H9 (cell line): ENCODE results near the gene CCDC60. TPM values are rescaled to one million over a fixed set of nuclear protein-coding genes. Genes with fewer than 3 reads are reported as not detected.

ENCODE experiments used
- DNase-seq: peaks from one replicate; pipeline ENCODE4 v3.0.0-alpha.2; 2017
- H2AFZ ChIP-seq: one replicate; pipeline ENCODE4 v1.6.1; 2013; ENCODE audit warnings: mild to moderate bottlenecking, low read length, control low read depth, moderate library complexity
- H2AK5ac ChIP-seq: 2 replicates; pipeline ENCODE4 v1.6.1; 2013; ENCODE audit warnings: low read length, control low read depth, mixed read lengths; ENCODE audit not compliant: insufficient read length
- H2BK120ac ChIP-seq: one replicate; pipeline ENCODE4 v1.6.1; 2013; ENCODE audit warnings: low read depth, mild to moderate bottlenecking, low read length, control low read depth, inconsistent platforms; ENCODE audit not compliant: poor library complexity, severe bottlenecking
- H2BK12ac ChIP-seq: 2 replicates; pipeline ENCODE4 v1.6.1; 2013; ENCODE audit warnings: low read length, control low read depth, mixed read lengths, low read depth; ENCODE audit not compliant: insufficient read length
- H2BK15ac ChIP-seq: 2 replicates; pipeline ENCODE4 v1.6.1; 2013; ENCODE audit warnings: low read depth, low read length, control low read depth
- H2BK20ac ChIP-seq: one replicate; pipeline ENCODE4 v1.6.1; 2013; ENCODE audit warnings: low read depth, mild to moderate bottlenecking, low read length, control low read depth, inconsistent platforms; ENCODE audit not compliant: poor library complexity, severe bottlenecking
- H2BK5ac ChIP-seq: 2 replicates; pipeline ENCODE4 v1.6.1; 2013; ENCODE audit warnings: low read length, control low read depth, mixed read lengths; ENCODE audit not compliant: insufficient read length
- H3K14ac ChIP-seq: 2 replicates; pipeline ENCODE4 v1.6.1; 2013; ENCODE audit warnings: low read length, control low read depth; ENCODE audit not compliant: insufficient read depth
- H3K18ac ChIP-seq: 2 replicates; pipeline ENCODE4 v1.6.1; 2013; ENCODE audit warnings: low read depth, mild to moderate bottlenecking, mixed read lengths, low read length, control low read depth; ENCODE audit not compliant: insufficient read length
- H3K23ac ChIP-seq: 2 replicates; pipeline ENCODE4 v1.6.1; 2013; ENCODE audit warnings: low read length, control low read depth, mixed read lengths, low read depth; ENCODE audit not compliant: insufficient read length
- H3K23me2 ChIP-seq: 2 replicates; pipeline ENCODE4 v1.6.1; 2013; ENCODE audit warnings: low read depth, mild to moderate bottlenecking, mixed read lengths, low read length, control low read depth; ENCODE audit not compliant: insufficient read length, poor library complexity, severe bottlenecking
- H3K27ac ChIP-seq: 2 replicates; pipeline ENCODE4 v1.5.1; 2013; ENCODE audit warnings: low read length, control low read depth, mixed read lengths, low read depth; ENCODE audit not compliant: insufficient read length
- H3K27me3 ChIP-seq: 2 replicates; pipeline ENCODE4 v1.6.1; 2013; ENCODE audit warnings: low read length, control low read depth, inconsistent platforms; ENCODE audit not compliant: insufficient read depth
- H3K4ac ChIP-seq: 2 replicates; pipeline ENCODE4 v1.6.1; 2013; ENCODE audit warnings: low read depth, mild to moderate bottlenecking, control low read depth, inconsistent platforms, low read length, moderate library complexity
- H3K4me1 ChIP-seq: 2 replicates; pipeline ENCODE4 v1.6.1; 2013; ENCODE audit warnings: low read length, control low read depth, inconsistent platforms; ENCODE audit not compliant: insufficient read depth
- H3K4me2 ChIP-seq: 2 replicates; pipeline ENCODE4 v1.6.1; 2013; ENCODE audit warnings: low read length, control low read depth, mixed read lengths; ENCODE audit not compliant: insufficient read length, insufficient read depth
- H3K56ac ChIP-seq: 2 replicates; pipeline ENCODE4 v1.6.1; 2013; ENCODE audit warnings: low read depth, mild to moderate bottlenecking, mixed read lengths, low read length, control low read depth; ENCODE audit not compliant: insufficient read length
- H3K79me1 ChIP-seq: 2 replicates; pipeline ENCODE4 v1.6.1; 2013; ENCODE audit warnings: low read depth, mild to moderate bottlenecking, moderate library complexity, low read length, control low read depth, inconsistent platforms; ENCODE audit not compliant: insufficient read depth, poor library complexity, severe bottlenecking
- H3K79me2 ChIP-seq: 2 replicates; pipeline ENCODE4 v1.6.1; 2013; ENCODE audit warnings: low read length, control low read depth, inconsistent platforms; ENCODE audit not compliant: insufficient read depth
- H3K9ac ChIP-seq: 2 replicates; pipeline ENCODE4 v1.6.1; 2013; ENCODE audit warnings: low read length, control low read depth, mixed read lengths; ENCODE audit not compliant: insufficient read length; ENCODE audit errors: extremely low read depth
- H3K9me3 ChIP-seq: one replicate; pipeline ENCODE4 v1.6.1; 2013; ENCODE audit warnings: low read depth, low read length, inconsistent platforms; ENCODE audit not compliant: control insufficient read depth
- H3T11ph ChIP-seq: one replicate; pipeline ENCODE4 v1.6.1; 2013; ENCODE audit warnings: mild to moderate bottlenecking, low read length, control low read depth, inconsistent platforms
- H4K20me1 ChIP-seq: one replicate; pipeline ENCODE4 v1.6.1; 2013; ENCODE audit not compliant: control insufficient read depth, insufficient read length, insufficient read depth
- H4K5ac ChIP-seq: 2 replicates; pipeline ENCODE4 v1.6.1; 2013; ENCODE audit warnings: low read depth, mild to moderate bottlenecking, mixed read lengths, low read length, control low read depth; ENCODE audit not compliant: insufficient read length
- H4K8ac ChIP-seq: replicated peaks from 2 replicates; pipeline ENCODE4 v1.6.1; 2013; ENCODE audit warnings: low read length, control low read depth, mixed read lengths, low read depth; ENCODE audit not compliant: insufficient read length
- H4K91ac ChIP-seq: 2 replicates; pipeline ENCODE4 v1.6.1; 2013; ENCODE audit warnings: low read depth, mild to moderate bottlenecking, moderate library complexity, mixed read lengths, low read length, control low read depth; ENCODE audit not compliant: insufficient read length
- H3K27ac Mint-ChIP-seq, 3 experiments: 2 replicates in 2 of 3; 3 replicates in 1 of 3; pipeline ENCODE4 v1.8.0; 2020 to 2021; ENCODE audit warnings: mixed read lengths in 3 of 3, mild to moderate bottlenecking in 1 of 3, moderate library complexity in 1 of 3
- H3K27me3 Mint-ChIP-seq: 2 replicates; pipeline ENCODE4 v1.8.0; 2021; ENCODE audit warnings: low read depth, mild to moderate bottlenecking, moderate library complexity, mixed read lengths
- H3K36me3 Mint-ChIP-seq, 3 experiments: 2 replicates in 2 of 3; 3 replicates in 1 of 3; pipeline ENCODE4 v1.8.0; 2020 to 2021; ENCODE audit warnings: low read depth in 3 of 3, mixed read lengths in 3 of 3; ENCODE audit not compliant: insufficient read depth in 1 of 3
- H3K4me1 Mint-ChIP-seq, 2 experiments: 2 replicates each; pipeline ENCODE4 v1.8.0; 2020; ENCODE audit warnings: mixed read lengths in 2 of 2
- H3K4me3 Mint-ChIP-seq, 2 experiments: 2 replicates in 1 of 2; 3 replicates in 1 of 2; pipeline ENCODE4 v1.8.0; 2020 to 2021; ENCODE audit warnings: mild to moderate bottlenecking in 2 of 2, mixed read lengths in 2 of 2, moderate library complexity in 1 of 2
- H3K9me3 Mint-ChIP-seq, 2 experiments: 2 replicates in 1 of 2; 3 replicates in 1 of 2; pipeline ENCODE4 v1.8.0; 2020; ENCODE audit warnings: mild to moderate bottlenecking in 2 of 2, mixed read lengths in 2 of 2, moderate library complexity in 1 of 2
- WGBS: extraction: QIAGEN DNeasy Blood & Tissue Kit; methylation state at CpG from one replicate; pipeline ENCODE4 v1.1.7; 2013; ENCODE audit warnings: missing lambda C conversion rate, low lambda C conversion rate, mixed read lengths; ENCODE audit not compliant: insufficient read length; ENCODE audit errors: extremely low coverage; 5-methylcytosine and 5-hydroxymethylcytosine counted together
- total RNA-seq: library from RNA; stranded (reverse); gene quantifications from 2 replicates; pipeline ENCODE4 v1.2.1, GENCODE V29; 2021
- TF ChIP-seq, protein P1 (sequence below): fragments of 200-600 bp; sonication (generic); conservative IDR thresholded peaks from 3 replicates; pipeline ENCODE4 v1.8.0; 2021; ENCODE audit warnings: antibody characterized with exemption, mild to moderate bottlenecking

Gene CCDC60
- total RNA-seq, 1 experiment from 2014 or later, result 0.44 TPM

DNA sequence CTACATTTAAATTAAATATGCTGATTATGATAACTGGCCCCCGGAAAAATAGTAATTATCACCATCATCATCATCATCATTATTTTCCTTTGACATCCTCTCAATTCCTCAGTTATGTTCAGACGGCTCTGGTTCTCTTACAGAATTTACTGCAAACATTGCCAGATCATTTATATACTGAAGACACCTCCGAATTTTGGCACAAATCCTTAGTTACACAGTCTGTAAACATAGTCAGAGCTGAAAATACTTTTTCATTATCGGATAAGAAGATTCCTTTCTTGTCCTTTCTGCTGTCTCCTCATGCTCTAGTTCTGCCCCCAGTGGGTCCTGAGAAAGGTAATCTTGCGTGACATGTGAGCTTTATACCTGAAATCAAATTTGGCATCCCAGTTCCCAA lies 40.3 kb upstream of the CCDC60 start:
- Histone ChIP-seq H3K9me3 (no peaks in the 10 kb centered on the region), H3K27ac (no peak overlapping the region), H2BK12ac (no peak overlapping the region), H2BK20ac (no peak overlapping the region), H3K4me2 (no peak overlapping the region), H3K18ac (no peak overlapping the region), H2BK15ac (no peak overlapping the region), H4K91ac (no peak overlapping the region), H2AFZ (no peak overlapping the region), H3K23me2 (no peaks in the 10 kb centered on the region), H3T11ph (no peak overlapping the region), H2BK120ac (no peak overlapping the region), H3K79me1 (no peaks in the 10 kb centered on the region), H4K5ac (no peak overlapping the region), H3K4ac (no peak overlapping the region), H3K4me1 (no peaks in the 10 kb centered on the region), H3K27me3 (no peaks in the 10 kb centered on the region), H3K23ac (no peak overlapping the region), H4K20me1 (no peaks in the 10 kb centered on the region), H3K9ac (no peak overlapping the region), H3K56ac (no peak overlapping the region), H2BK5ac (no peak overlapping the region), H4K8ac (no peak overlapping the region), H2AK5ac (no peak overlapping the region), H3K79me2 (no peaks in the 10 kb centered on the region), H3K14ac (no peak overlapping the region)
- TF ChIP-seq, protein P1, sequence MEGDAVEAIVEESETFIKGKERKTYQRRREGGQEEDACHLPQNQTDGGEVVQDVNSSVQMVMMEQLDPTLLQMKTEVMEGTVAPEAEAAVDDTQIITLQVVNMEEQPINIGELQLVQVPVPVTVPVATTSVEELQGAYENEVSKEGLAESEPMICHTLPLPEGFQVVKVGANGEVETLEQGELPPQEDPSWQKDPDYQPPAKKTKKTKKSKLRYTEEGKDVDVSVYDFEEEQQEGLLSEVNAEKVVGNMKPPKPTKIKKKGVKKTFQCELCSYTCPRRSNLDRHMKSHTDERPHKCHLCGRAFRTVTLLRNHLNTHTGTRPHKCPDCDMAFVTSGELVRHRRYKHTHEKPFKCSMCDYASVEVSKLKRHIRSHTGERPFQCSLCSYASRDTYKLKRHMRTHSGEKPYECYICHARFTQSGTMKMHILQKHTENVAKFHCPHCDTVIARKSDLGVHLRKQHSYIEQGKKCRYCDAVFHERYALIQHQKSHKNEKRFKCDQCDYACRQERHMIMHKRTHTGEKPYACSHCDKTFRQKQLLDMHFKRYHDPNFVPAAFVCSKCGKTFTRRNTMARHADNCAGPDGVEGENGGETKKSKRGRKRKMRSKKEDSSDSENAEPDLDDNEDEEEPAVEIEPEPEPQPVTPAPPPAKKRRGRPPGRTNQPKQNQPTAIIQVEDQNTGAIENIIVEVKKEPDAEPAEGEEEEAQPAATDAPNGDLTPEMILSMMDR, result no peak
- no peaks in the 10 kb centered on the region for H3K36me3 Mint-ChIP-seq
- H3K27me3 Mint-ChIP-seq, result peaks cover 6% of the 10 kb centered on the region
- H3K9me3 Mint-ChIP-seq, result no peaks in the 10 kb centered on the region
- no peaks in the 10 kb centered on the region; a peak in 1 of 4 replicates for H3K4me1 Mint-ChIP-seq
- H3K4me3 Mint-ChIP-seq, result no peak overlapping the region
- no peak overlapping the region for H3K27ac Mint-ChIP-seq
- no peak for DNase-seq
- WGBS, result no CpG with 5 or more reads among the region's 5 CpGs
